HTR-8/SVneo (cell line): ENCODE results near the gene COASY.
A peak's percentile ranks its signal among the peaks of the same experiment; 100 is the strongest.
"Not testable (repeated sequence)": the region's sequence is repeated elsewhere in the genome, so short reads cannot be mapped to it uniquely, and the experiment has no call there.

Source experiments
- DNase-seq: peaks from one replicate; pipeline ENCODE4 v3.0.0; 2011; ENCODE audit warnings: low spot score, mixed read lengths; ENCODE audit not compliant: insufficient read length
- FAIRE-seq: peaks from 2 replicates; lab custom pipeline; 2011; peaks lifted over from hg19 to GRCh38; lab: Jason Lieb, UNC

COASY gene

GRCh38 chr17:42530952-42531454 is 30.9 kb upstream of the COASY start:
- DNase-seq (no peak), FAIRE-seq (no peak)

GRCh38 chr17:42531455-42532354 is 30.2 kb upstream of the COASY start:
- FAIRE-seq (no peak), DNase-seq (no peak)

- FAIRE-seq (no peak), DNase-seq (no peak)
These were observed 26.5 kb upstream of the COASY start for GRCh38 chr17:42535155-42536047.

GRCh38 chr17:42536048-42536371 is 25.9 kb upstream of the COASY start, which contains the start of gene NAGLU:
Gene NAGLU, plus strand, starts transcription at chr17:42536241. Its CDS starts 32 bp downstream, at chr17:42536273.
- DNase-seq = peak; percentile 99
- FAIRE-seq = peak; percentile 72

- FAIRE-seq = peak; percentile 79
- peak; percentile 93 for DNase-seq
These were observed 25.4 kb upstream of the COASY start for GRCh38 chr17:42536372-42537155.

GRCh38 chr17:42537156-42537805 is 24.7 kb upstream of the COASY start:
- no peak for DNase-seq
- peak; percentile 13 for FAIRE-seq

GRCh38 chr17:42537826-42538451 is 24.0 kb upstream of the COASY start:
- FAIRE-seq (no peak), DNase-seq (no peak)

GRCh38 chr17:42538482-42538881 is 23.5 kb upstream of the COASY start:
- FAIRE-seq (no peak), DNase-seq (no peak)

- DNase-seq, FAIRE-seq: not testable (repeated sequence)
These were observed 21.4 kb upstream of the COASY start for GRCh38 chr17:42540558-42540957.

- no peak for DNase-seq
- FAIRE-seq = no peak
These were observed 20.7 kb upstream of the COASY start for GRCh38 chr17:42541041-42541833.

GRCh38 chr17:42543190-42544079 is 18.5 kb upstream of the COASY start:
- FAIRE-seq = no peak

GRCh38 chr17:42544874-42545283 is 17.1 kb upstream of the COASY start:
- FAIRE-seq (no peak), DNase-seq (no peak)

More at GRCh38 chr17:42543190-42544079, 18.5 kb upstream of the COASY start:
- DNase-seq = no peak

- peak; percentile 68 for FAIRE-seq
These were observed 16.0 kb upstream of the COASY start for GRCh38 chr17:42545755-42546505.

GRCh38 chr17:42547001-42547461 is 14.9 kb upstream of the COASY start:
- FAIRE-seq = no peak

More at GRCh38 chr17:42545755-42546505, 16.0 kb upstream of the COASY start:
- DNase-seq = not testable (repeated sequence)

GRCh38 chr17:42547698-42548069 is 14.3 kb upstream of the COASY start:
- FAIRE-seq (peak; percentile 88), DNase-seq (no peak)

More at GRCh38 chr17:42547001-42547461, 14.9 kb upstream of the COASY start:
- DNase-seq = no peak

GRCh38 chr17:42548070-42548837 is 13.7 kb upstream of the COASY start:
- peak; percentile 54 for DNase-seq
- peak; percentile 83 for FAIRE-seq
